ENCODE data around the gene TBC1D10B.

TBC1D10B gene

DNA sequence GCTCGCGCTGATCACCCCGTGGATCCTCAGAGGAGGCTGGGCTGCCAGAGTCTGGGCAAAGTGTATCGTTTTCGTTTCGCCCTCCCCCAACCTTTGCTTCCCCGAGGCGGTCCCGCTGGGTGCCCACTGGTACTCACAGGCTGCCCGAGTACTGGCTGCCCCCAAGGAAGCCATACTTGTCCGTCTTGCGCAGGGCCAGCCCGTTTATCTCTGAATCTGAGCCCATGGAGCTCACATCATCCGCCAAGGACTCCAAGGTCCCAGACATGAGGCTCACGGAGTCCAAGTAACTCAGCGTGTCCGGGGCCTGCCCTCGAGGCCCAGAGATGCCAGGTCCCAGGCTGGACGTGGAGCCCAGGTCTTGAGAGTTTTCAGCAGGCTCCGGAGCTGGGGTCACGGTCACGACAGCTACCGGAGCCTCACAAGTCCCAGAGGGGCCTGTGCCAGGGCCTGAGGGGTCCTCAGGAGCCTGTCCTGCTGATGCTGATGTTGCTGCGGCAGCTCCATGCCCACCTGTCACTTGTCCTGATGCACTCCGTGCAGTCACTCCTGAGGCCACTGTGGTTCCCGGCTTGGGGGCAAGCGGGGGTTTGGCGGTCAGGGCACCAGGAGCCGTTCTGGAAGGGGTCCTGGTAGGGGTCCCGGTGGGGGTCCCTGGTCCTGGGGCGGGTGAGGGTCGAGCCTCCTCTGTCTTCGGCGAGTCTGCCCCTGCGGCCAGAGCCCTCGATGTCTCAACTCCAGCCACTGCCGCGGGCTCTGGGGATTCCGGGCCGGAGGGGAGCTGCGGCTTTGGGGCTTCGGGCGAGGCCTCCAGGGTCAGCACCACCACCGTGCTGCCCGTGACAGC lies 980 bp downstream of the TBC1D10B start:
- no peak for ATAC-seq
- TF ChIP-seq ZC3H10 (CRISPR knock-in tag; IDR thresholded peaks at IDR 0.05), result no peak
- TF ChIP-seq BACH2 (CRISPR knock-in tag; IDR thresholded peaks at IDR 0.05; ENCODE audit: borderline replicate concordance), result no peak
- no peak for TF ChIP-seq PPARA (CRISPR knock-in tag; IDR thresholded peaks at IDR 0.05; ENCODE audit: borderline replicate concordance)
- no peak for TF ChIP-seq TCF4 (CRISPR knock-in tag; IDR thresholded peaks at IDR 0.05; ENCODE audit: borderline replicate concordance)
- TF ChIP-seq ZNF565 (CRISPR knock-in tag; conservative IDR thresholded peaks at IDR 0.05; ENCODE audit: low read depth), result no peak
- no peak for TF ChIP-seq SNAI2 (CRISPR knock-in tag; IDR thresholded peaks at IDR 0.05)

GRCh38 chr16:30368792-30369090 lies 1.6 kb downstream of the TBC1D10B start:
- TF ChIP-seq ISL1 (CRISPR knock-in tag; IDR thresholded peaks at IDR 0.05), result no peak
- no peak for TF ChIP-seq TSHZ2 (CRISPR knock-in tag; IDR thresholded peaks at IDR 0.05)
- TF ChIP-seq PPARA (CRISPR knock-in tag; IDR thresholded peaks at IDR 0.05; ENCODE audit: borderline replicate concordance), result no peak
- TF ChIP-seq BACH2 (CRISPR knock-in tag; IDR thresholded peaks at IDR 0.05; ENCODE audit: borderline replicate concordance), result no peak
- TF ChIP-seq ZFP30 (CRISPR knock-in tag; IDR thresholded peaks at IDR 0.05), result no peak
- no peak for TF ChIP-seq ZFP3 (CRISPR knock-in tag; IDR thresholded peaks at IDR 0.05)
- TF ChIP-seq RARB (CRISPR knock-in tag; IDR thresholded peaks at IDR 0.05), result no peak
- TF ChIP-seq, protein P1, sequence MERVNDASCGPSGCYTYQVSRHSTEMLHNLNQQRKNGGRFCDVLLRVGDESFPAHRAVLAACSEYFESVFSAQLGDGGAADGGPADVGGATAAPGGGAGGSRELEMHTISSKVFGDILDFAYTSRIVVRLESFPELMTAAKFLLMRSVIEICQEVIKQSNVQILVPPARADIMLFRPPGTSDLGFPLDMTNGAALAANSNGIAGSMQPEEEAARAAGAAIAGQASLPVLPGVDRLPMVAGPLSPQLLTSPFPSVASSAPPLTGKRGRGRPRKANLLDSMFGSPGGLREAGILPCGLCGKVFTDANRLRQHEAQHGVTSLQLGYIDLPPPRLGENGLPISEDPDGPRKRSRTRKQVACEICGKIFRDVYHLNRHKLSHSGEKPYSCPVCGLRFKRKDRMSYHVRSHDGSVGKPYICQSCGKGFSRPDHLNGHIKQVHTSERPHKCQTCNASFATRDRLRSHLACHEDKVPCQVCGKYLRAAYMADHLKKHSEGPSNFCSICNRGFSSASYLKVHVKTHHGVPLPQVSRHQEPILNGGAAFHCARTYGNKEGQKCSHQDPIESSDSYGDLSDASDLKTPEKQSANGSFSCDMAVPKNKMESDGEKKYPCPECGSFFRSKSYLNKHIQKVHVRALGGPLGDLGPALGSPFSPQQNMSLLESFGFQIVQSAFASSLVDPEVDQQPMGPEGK (CRISPR knock-in tag; IDR thresholded peaks at IDR 0.05; ENCODE audit: borderline replicate concordance), result no peak
- TF ChIP-seq ARNTL (CRISPR knock-in tag; IDR thresholded peaks at IDR 0.05; ENCODE audit: borderline replicate concordance, low read depth), result no peak
- no peak for TF ChIP-seq ZNF565 (CRISPR knock-in tag; conservative IDR thresholded peaks at IDR 0.05; ENCODE audit: low read depth)
- TF ChIP-seq TOX (CRISPR knock-in tag; IDR thresholded peaks at IDR 0.05; ENCODE audit: borderline replicate concordance), result no peak
- no peak for TF ChIP-seq OSR1 (CRISPR knock-in tag; IDR thresholded peaks at IDR 0.05)
- TF ChIP-seq TCF4 (CRISPR knock-in tag; IDR thresholded peaks at IDR 0.05; ENCODE audit: borderline replicate concordance), result no peak
- no peak for TF ChIP-seq SNAI2 (CRISPR knock-in tag; IDR thresholded peaks at IDR 0.05)
- no peak for ATAC-seq

DNA sequence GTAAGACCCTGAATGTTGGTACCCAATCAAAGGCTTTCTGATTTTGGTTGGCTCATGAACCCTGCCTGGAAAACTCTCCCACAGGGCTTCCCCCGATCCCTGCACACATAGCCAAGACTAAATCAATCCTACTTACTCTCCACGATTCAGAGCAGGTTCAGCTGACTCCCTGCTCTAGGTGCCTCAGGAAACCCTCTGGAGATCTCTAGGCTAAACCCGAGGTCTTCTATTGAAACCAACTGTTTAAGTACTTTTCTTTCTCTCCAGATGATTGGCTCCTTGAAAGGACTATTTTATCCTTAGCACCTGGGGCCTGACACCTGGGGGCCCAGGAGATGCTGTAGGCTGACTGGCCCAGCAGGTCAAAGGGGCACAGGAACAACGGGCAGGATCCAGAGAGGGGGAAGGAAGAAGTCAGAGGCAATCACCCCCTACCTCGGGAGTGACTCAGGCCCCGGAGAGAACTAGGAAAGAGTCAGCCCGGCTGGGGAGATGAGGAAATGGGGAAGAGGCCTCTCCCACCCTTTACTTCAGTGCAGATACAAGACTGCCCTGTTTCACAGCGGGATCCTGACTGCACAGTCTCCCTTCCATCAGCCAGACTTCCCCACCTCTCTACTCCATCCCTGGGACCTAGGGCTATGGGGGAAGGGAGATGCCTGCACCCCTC lies 2.0 kb downstream of the TBC1D10B start:
- TF ChIP-seq BACH2 (CRISPR knock-in tag; IDR thresholded peaks at IDR 0.05; ENCODE audit: borderline replicate concordance) (no peak), TSHZ2 (CRISPR knock-in tag; IDR thresholded peaks at IDR 0.05) (no peak), CSDC2 (CRISPR knock-in tag; IDR thresholded peaks at IDR 0.05) (no peak), OSR1 (CRISPR knock-in tag; IDR thresholded peaks at IDR 0.05) (no peak)
- ATAC-seq, result no peak

- no peak for ATAC-seq
- TF ChIP-seq, protein P2, sequence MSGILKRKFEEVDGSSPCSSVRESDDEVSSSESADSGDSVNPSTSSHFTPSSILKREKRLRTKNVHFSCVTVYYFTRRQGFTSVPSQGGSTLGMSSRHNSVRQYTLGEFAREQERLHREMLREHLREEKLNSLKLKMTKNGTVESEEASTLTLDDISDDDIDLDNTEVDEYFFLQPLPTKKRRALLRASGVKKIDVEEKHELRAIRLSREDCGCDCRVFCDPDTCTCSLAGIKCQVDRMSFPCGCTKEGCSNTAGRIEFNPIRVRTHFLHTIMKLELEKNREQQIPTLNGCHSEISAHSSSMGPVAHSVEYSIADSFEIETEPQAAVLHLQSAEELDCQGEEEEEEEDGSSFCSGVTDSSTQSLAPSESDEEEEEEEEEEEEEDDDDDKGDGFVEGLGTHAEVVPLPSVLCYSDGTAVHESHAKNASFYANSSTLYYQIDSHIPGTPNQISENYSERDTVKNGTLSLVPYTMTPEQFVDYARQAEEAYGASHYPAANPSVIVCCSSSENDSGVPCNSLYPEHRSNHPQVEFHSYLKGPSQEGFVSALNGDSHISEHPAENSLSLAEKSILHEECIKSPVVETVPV (CRISPR knock-in tag; IDR thresholded peaks at IDR 0.05), result no peak
- TF ChIP-seq CSDC2 (CRISPR knock-in tag; IDR thresholded peaks at IDR 0.05), result no peak
- TF ChIP-seq ISL1 (CRISPR knock-in tag; IDR thresholded peaks at IDR 0.05), result no peak
- TF ChIP-seq TSHZ2 (CRISPR knock-in tag; IDR thresholded peaks at IDR 0.05), result no peak
- TF ChIP-seq ZNF70 (CRISPR knock-in tag; IDR thresholded peaks at IDR 0.05), result no peak
- no peak for TF ChIP-seq SNAI2 (CRISPR knock-in tag; IDR thresholded peaks at IDR 0.05)
- TF ChIP-seq OSR1 (CRISPR knock-in tag; IDR thresholded peaks at IDR 0.05), result no peak
- TF ChIP-seq, protein P3, sequence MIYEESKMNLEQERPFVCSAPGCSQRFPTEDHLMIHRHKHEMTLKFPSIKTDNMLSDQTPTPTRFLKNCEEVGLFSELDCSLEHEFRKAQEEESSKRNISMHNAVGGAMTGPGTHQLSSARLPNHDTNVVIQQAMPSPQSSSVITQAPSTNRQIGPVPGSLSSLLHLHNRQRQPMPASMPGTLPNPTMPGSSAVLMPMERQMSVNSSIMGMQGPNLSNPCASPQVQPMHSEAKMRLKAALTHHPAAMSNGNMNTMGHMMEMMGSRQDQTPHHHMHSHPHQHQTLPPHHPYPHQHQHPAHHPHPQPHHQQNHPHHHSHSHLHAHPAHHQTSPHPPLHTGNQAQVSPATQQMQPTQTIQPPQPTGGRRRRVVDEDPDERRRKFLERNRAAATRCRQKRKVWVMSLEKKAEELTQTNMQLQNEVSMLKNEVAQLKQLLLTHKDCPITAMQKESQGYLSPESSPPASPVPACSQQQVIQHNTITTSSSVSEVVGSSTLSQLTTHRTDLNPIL (CRISPR knock-in tag; IDR thresholded peaks at IDR 0.05; ENCODE audit: low read depth), result no peak
These were observed 2.8 kb downstream of the TBC1D10B start for GRCh38 chr16:30367349-30368009.

Data from SK-N-SH treated with all-trans-retinoic acid at 6 μM for 48 hours (cell line).